Measurements from ENCODE around the gene CBX8. TPM values are rescaled to one million over a fixed set of nuclear protein-coding genes. Genes with fewer than 3 reads are reported as not detected.
"Not testable (repeated sequence)": the region's sequence is repeated elsewhere in the genome, so short reads cannot be mapped to it uniquely, and the experiment has no call there.

The CBX8 gene
- total and polyA plus RNA-seq, 2 of the 8 experiments (the other 6 are each of a cell fraction or from before 2014, with no cell fraction given): 0.09 to 2.1 TPM

- no peak for TF ChIP-seq CBX5 (IDR thresholded peaks at IDR 0.05; ENCODE audit: low read depth, low read length)
- TF ChIP-seq RNF2 (IDR thresholded peaks at IDR 0.05; ENCODE audit: borderline replicate concordance, low read depth, low read length, missing control alignments, poor library complexity, severe bottlenecking): no peak
- no peak for TF ChIP-seq BRCA1 (IDR thresholded peaks at IDR 0.05; ENCODE audit: low read depth, low read length)
- TF ChIP-seq SIN3A (conservative IDR thresholded peaks at IDR 0.05 in 1 of 2, IDR thresholded peaks at IDR 0.05 in 1 of 2; ENCODE audit: low read depth in 1 of 2, low read length in 2 of 2): no peak
- no peak for TF ChIP-seq SIRT6 (IDR thresholded peaks at IDR 0.05; ENCODE audit: low read length)
- no peak for TF ChIP-seq SP2 (IDR thresholded peaks at IDR 0.05; ENCODE audit: low read length)
Measured at GRCh38 chr17:79755591-79755990, 41.3 kb downstream of the CBX8 start (continued).

- H3K9me3 ChIP-seq (ENCODE audit: insufficient read depth in 2 of 2, low read depth in 1 of 2, low read length in 1 of 2); H2BK120ac ChIP-seq (replicated peaks; ENCODE audit: low read depth, low read length); H4K8ac ChIP-seq (ENCODE audit: extremely low read depth, insufficient read depth, low read length); H2AFZ ChIP-seq (ENCODE audit: low read length); H2BK5ac ChIP-seq (ENCODE audit: low read depth, low read length); H3K27ac ChIP-seq (ENCODE audit: low read depth, low read length); H4K20me1 ChIP-seq (replicated peaks in 1 of 2; ENCODE audit: control insufficient read depth in 1 of 2, insufficient read depth in 2 of 2, low read length in 2 of 2); H3K4me2 ChIP-seq (ENCODE audit: insufficient read depth in 1 of 2, low read depth in 2 of 2, low read length in 2 of 2); FAIRE-seq; H3K4ac ChIP-seq (replicated peaks; ENCODE audit: insufficient read length, low read depth, low read length); H3K56ac ChIP-seq (replicated peaks; ENCODE audit: insufficient read length, low read depth, low read length); H2AK5ac ChIP-seq (ENCODE audit: low read depth, low read length); H3K23me2 ChIP-seq (ENCODE audit: low read depth, low read length); H3K18ac ChIP-seq (ENCODE audit: extremely low read depth, low read length); H2BK12ac ChIP-seq (ENCODE audit: low read depth, low read length); H3K23ac ChIP-seq (ENCODE audit: insufficient read length); DNase-seq (ENCODE audit: low read depth in 1 of 2, low spot score in 2 of 2); H4K5ac ChIP-seq (ENCODE audit: insufficient read length, low read depth, low read length); H3K27me3 ChIP-seq (replicated peaks in 1 of 4; ENCODE audit: control insufficient read depth in 3 of 4, extremely low read depth in 1 of 4, insufficient read depth in 3 of 4, low read length in 3 of 4); H3K79me2 ChIP-seq (ENCODE audit: control insufficient read depth in 1 of 2, insufficient read depth in 2 of 2, low read length in 2 of 2); H3K36me3 ChIP-seq (ENCODE audit: control insufficient read depth in 2 of 4, insufficient read depth in 4 of 4, low read length in 3 of 4); H2BK15ac ChIP-seq (ENCODE audit: low read length); H3K4me1 ChIP-seq (replicated peaks in 1 of 4; ENCODE audit: control insufficient read depth in 3 of 4, insufficient read depth in 4 of 4, low read length in 3 of 4); H4K91ac ChIP-seq (replicated peaks; ENCODE audit: insufficient read length, low read length); H3K79me1 ChIP-seq (ENCODE audit: low read depth, low read length); H3K4me3 ChIP-seq (ENCODE audit: extremely low read depth in 1 of 4, insufficient read depth in 2 of 4, low read depth in 3 of 4, low read length in 4 of 4); H3K14ac ChIP-seq (ENCODE audit: insufficient read length); H2BK20ac ChIP-seq (ENCODE audit: low read length); H3K9ac ChIP-seq (replicated peaks in 1 of 4; ENCODE audit: extremely low read depth in 1 of 4, low read depth in 3 of 4, low read length in 3 of 4): not testable (repeated sequence)
- CTCF ChIA-PET (ENCODE audit: partially characterized antibody): interaction anchor here (2.0 to 5.5 kb wide), 3 partner anchors 9 to 34 kb away, joined by 6 to 29 read pairs (median 7); no protein-coding TSS in a partner anchor
- 95% methylated on average over 9 of the region's 9 CpGs; no CpG with 5 or more reads in 1 of the 2 experiments for WGBS, 2 experiments (ENCODE audit: extremely low coverage in 1 of 2, insufficient coverage in 1 of 2, insufficient read length in 1 of 2, insufficient replicate concordance in 2 of 2, low coverage in 1 of 2, low lambda C conversion rate in 2 of 2, missing lambda C conversion rate in 1 of 2)
- POLR2A ChIA-PET (ENCODE audit: partially characterized antibody): interaction anchor here (1.4 kb wide), 1 partner anchor 32 kb away, joined by 5 read pairs; no protein-coding TSS in a partner anchor
Measured at GRCh38 chr17:79754903-79755302, 42.0 kb downstream of the CBX8 start.

Measured in H1 (cell line).